Osteoblast (primary cell): ENCODE results near the gene CRTC1. TPM values are rescaled to one million over a fixed set of nuclear protein-coding genes. Genes with fewer than 3 reads are reported as not detected.

Source experiments
- DNase-seq: peaks from one replicate; pipeline ENCODE4 v3.0.0; 2011; ENCODE audit warnings: low spot score, mixed read lengths; ENCODE audit not compliant: insufficient read length; ENCODE audit errors: missing footprints
- H2AFZ ChIP-seq: 2 replicates; pipeline ENCODE4 v1.6.0; 2011; ENCODE audit warnings: mild to moderate bottlenecking, low read length
- H3K27ac ChIP-seq: 2 replicates; pipeline ENCODE4 v1.5.1; 2011; ENCODE audit warnings: mild to moderate bottlenecking, low read depth, low read length, moderate library complexity
- H3K27me3 ChIP-seq: 2 replicates; pipeline ENCODE4 v1.6.0; 2012; ENCODE audit warnings: mild to moderate bottlenecking, control low read depth, inconsistent platforms, low read length, moderate library complexity; ENCODE audit not compliant: insufficient read depth
- H3K36me3 ChIP-seq: 2 replicates; pipeline ENCODE4 v1.5.1; 2011; ENCODE audit warnings: mild to moderate bottlenecking, low read length, control low read depth, moderate library complexity; ENCODE audit not compliant: insufficient read depth
- H3K4me1 ChIP-seq: 2 replicates; pipeline ENCODE4 v1.5.1; 2011; ENCODE audit warnings: mild to moderate bottlenecking, low read length, control low read depth, moderate library complexity; ENCODE audit not compliant: insufficient read depth
- H3K4me2 ChIP-seq: 2 replicates; pipeline ENCODE4 v1.6.0; 2011; ENCODE audit warnings: mild to moderate bottlenecking, low read length; ENCODE audit not compliant: insufficient read depth
- H3K4me3 ChIP-seq: fragments of 200-600 bp; sonication (generic); 3 replicates; pipeline ENCODE4 v1.5.1; 2012; ENCODE audit warnings: mild to moderate bottlenecking, low read length, inconsistent platforms; ENCODE audit not compliant: insufficient read depth
- H3K79me2 ChIP-seq: 2 replicates; pipeline ENCODE4 v1.6.0; 2012; ENCODE audit warnings: mild to moderate bottlenecking, low read length, control low read depth, inconsistent platforms; ENCODE audit not compliant: insufficient read depth
- H3K9me3 ChIP-seq: 2 replicates; pipeline ENCODE4 v1.5.1; 2011; ENCODE audit warnings: low read depth, low read length, control low read depth
- H4K20me1 ChIP-seq: 2 replicates; pipeline ENCODE4 v1.6.0; 2012; ENCODE audit warnings: mild to moderate bottlenecking, low read length, control low read depth; ENCODE audit not compliant: insufficient read depth
- total RNA-seq: library from RNA; depleted of rRNA; stranded (reverse); fragments of >200 nt; gene quantifications from 2 replicates; pipeline ENCODE4 v1.2.3, GENCODE V29; 2012
- TF ChIP-seq, protein P1 (sequence below): IDR thresholded peaks from 2 replicates; pipeline ENCODE4 v1.5.1; 2011; ENCODE audit warnings: mild to moderate bottlenecking, low read depth, low read length, moderate library complexity; ENCODE audit errors: extremely low read depth

Gene CRTC1
- total RNA-seq, 1 donor: 4.0 TPM

DNA sequence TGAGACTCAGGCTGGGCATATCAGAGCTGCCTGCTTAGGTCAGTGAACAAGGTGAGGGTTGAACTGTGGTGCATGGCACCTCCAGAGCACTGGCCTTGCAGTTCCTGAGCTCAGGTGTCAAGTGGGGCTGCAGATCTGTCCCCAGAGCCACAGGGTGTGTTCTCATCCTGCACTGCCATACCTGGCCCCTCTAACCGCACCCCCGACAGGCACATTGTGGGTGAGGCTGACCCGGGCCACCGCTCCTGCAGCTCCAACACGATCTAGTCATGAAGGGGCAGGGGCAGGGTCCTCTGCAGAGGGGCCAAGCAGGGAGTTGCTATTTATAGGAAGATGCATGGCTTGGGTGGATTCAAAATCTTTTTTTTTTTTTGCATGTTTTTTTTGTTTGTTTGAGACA is 16.7 kb upstream of the CRTC1 start:
- H4K20me1 ChIP-seq: no peaks in the 10 kb centered on the region
- H3K4me3 ChIP-seq: no peak overlapping the region
- H3K4me2 ChIP-seq: no peak overlapping the region
- H2AFZ ChIP-seq: no peak overlapping the region
- peaks cover 20% of the 10 kb centered on the region for H3K79me2 ChIP-seq
- no peak overlapping the region for H3K27ac ChIP-seq
- H3K27me3 ChIP-seq: no peaks in the 10 kb centered on the region
- TF ChIP-seq, protein P1, sequence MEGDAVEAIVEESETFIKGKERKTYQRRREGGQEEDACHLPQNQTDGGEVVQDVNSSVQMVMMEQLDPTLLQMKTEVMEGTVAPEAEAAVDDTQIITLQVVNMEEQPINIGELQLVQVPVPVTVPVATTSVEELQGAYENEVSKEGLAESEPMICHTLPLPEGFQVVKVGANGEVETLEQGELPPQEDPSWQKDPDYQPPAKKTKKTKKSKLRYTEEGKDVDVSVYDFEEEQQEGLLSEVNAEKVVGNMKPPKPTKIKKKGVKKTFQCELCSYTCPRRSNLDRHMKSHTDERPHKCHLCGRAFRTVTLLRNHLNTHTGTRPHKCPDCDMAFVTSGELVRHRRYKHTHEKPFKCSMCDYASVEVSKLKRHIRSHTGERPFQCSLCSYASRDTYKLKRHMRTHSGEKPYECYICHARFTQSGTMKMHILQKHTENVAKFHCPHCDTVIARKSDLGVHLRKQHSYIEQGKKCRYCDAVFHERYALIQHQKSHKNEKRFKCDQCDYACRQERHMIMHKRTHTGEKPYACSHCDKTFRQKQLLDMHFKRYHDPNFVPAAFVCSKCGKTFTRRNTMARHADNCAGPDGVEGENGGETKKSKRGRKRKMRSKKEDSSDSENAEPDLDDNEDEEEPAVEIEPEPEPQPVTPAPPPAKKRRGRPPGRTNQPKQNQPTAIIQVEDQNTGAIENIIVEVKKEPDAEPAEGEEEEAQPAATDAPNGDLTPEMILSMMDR: no peak
- peak; percentile 66 for DNase-seq
- no peaks in the 10 kb centered on the region for H3K9me3 ChIP-seq
- H3K4me1 ChIP-seq: peaks cover 19% of the 10 kb centered on the region
- H3K36me3 ChIP-seq: peaks cover 20% of the 10 kb centered on the region

DNA sequence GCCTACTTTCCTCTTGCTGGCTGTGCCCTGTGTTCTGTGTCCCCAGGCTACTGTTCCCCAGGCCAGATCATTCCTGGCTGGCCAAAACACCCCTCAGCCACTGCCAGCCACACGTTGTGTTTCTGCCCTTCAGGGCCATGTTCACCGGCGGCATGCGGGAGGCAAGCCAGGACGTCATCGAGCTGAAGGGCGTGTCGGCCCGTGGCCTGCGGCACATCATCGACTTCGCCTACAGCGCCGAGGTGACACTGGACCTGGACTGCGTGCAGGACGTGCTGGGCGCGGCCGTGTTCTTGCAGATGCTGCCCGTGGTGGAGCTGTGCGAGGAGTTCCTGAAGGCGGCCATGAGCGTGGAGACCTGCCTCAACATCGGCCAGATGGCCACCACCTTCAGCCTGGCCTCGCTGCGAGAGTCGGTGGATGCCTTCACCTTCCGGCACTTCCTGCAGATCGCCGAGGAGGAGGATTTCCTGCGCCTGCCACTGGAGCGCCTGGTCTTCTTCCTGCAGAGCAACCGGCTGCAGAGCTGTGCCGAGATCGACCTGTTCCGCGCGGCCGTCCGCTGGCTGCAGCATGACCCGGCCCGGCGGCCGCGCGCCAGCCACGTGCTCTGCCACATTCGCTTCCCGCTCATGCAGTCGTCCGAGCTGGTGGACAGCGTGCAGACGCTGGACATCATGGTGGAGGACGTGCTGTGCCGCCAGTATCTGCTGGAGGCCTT is 15.8 kb upstream of the CRTC1 start:
- Histone ChIP-seq H3K79me2 (peaks cover 11% of the 10 kb centered on the region), H3K27ac (no peak overlapping the region), H3K9me3 (no peaks in the 10 kb centered on the region), H3K36me3 (peaks cover 20% of the 10 kb centered on the region), H3K4me1 (peaks cover 19% of the 10 kb centered on the region), H2AFZ (no peak overlapping the region), H3K4me2 (no peak overlapping the region), H3K4me3 (no peak overlapping the region), H4K20me1 (no peaks in the 10 kb centered on the region), H3K27me3 (no peaks in the 10 kb centered on the region)
- DNase-seq: no peak
- TF ChIP-seq, protein P1: no peak

DNA sequence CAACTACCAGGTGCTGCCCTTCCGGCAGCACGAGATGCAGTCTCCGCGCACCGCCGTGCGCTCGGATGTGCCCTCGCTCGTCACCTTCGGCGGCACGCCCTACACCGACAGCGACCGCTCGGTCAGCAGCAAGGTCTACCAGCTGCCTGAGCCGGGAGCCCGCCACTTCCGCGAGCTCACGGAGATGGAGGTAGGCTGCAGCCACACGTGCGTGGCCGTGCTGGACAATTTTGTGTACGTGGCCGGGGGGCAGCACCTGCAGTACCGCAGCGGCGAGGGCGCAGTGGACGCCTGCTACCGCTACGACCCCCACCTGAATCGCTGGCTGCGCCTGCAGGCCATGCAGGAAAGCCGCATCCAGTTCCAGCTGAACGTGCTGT is 15.2 kb upstream of the CRTC1 start:
- Histone ChIP-seq H2AFZ (no peak overlapping the region), H3K27ac (no peak overlapping the region), H3K4me1 (peaks cover 16% of the 10 kb centered on the region), H4K20me1 (no peaks in the 10 kb centered on the region), H3K27me3 (no peaks in the 10 kb centered on the region), H3K36me3 (peaks cover 20% of the 10 kb centered on the region), H3K79me2 (peaks cover 5% of the 10 kb centered on the region), H3K4me3 (no peak overlapping the region), H3K9me3 (no peaks in the 10 kb centered on the region), H3K4me2 (no peak overlapping the region)
- TF ChIP-seq, protein P1: no peak
- no peak for DNase-seq

DNA sequence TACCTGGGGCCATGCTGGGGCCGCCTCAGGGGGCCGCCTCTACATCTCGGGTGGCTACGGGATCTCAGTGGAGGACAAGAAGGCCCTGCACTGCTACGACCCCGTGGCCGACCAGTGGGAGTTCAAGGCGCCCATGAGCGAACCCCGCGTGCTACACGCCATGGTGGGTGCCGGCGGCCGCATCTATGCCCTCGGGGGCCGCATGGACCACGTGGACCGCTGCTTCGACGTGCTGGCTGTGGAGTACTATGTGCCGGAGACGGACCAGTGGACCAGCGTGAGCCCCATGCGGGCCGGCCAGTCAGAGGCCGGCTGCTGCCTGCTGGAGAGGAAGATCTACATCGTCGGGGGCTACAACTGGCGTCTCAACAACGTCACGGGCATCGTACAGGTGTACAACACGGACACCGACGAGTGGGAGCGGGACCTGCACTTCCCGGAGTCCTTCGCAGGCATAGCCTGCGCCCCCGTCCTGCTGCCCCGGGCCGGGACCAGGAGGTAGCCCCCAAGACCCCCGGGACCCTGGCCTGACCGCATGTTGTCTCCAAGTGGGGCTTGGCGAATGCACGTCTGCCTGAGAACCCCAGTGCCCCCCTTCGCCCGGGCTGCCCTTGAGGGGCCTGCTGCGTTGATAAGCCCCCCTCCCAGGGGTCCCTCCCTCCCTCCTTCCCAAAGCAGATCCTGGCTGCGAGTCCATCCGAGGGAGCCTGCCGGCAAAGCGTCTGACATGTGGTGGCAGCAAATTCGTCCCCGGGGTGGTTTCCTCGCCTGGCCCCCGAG is 14.5 kb upstream of the CRTC1 start:
- no peak overlapping the region for H3K4me2 ChIP-seq
- peaks cover 4% of the 10 kb centered on the region for H3K79me2 ChIP-seq
- TF ChIP-seq, protein P1: no peak
- no peak overlapping the region for H3K27ac ChIP-seq
- no peak overlapping the region for H2AFZ ChIP-seq
- no peaks in the 10 kb centered on the region for H3K9me3 ChIP-seq
- H3K36me3 ChIP-seq: peaks cover 20% of the 10 kb centered on the region
- peak; percentile 52 for DNase-seq
- H3K27me3 ChIP-seq: no peaks in the 10 kb centered on the region
- H3K4me3 ChIP-seq: no peak overlapping the region
- H4K20me1 ChIP-seq: no peaks in the 10 kb centered on the region
- H3K4me1 ChIP-seq: peaks cover 12% of the 10 kb centered on the region
